ENCODE measurements around the gene TARP.

The TARP gene

GRCh38 chr7:38294926-38295325, 21.5 kb upstream of the TARP start:
- DNase-seq (ENCODE audit: low read depth, low spot score): no peak
- in situ Hi-C loops (cut with HindIII; ENCODE audit: low sequenced_read_pairs): no loop called here
- no peak overlapping the region for H3K4me3 ChIP-seq (ENCODE audit: low read depth, low read length)
- no peak for TF ChIP-seq CTCF (IDR thresholded peaks at IDR 0.05; ENCODE audit: low read depth, low read length)

- no peak overlapping the region for H3K4me3 ChIP-seq (ENCODE audit: low read depth, low read length)
- no peak for DNase-seq (ENCODE audit: low read depth, low spot score)
- in situ Hi-C loops (cut with HindIII; ENCODE audit: low sequenced_read_pairs): no loop called here
- TF ChIP-seq CTCF (IDR thresholded peaks at IDR 0.05; ENCODE audit: low read depth, low read length): no peak
Measured at GRCh38 chr7:38292442-38292841, 19.0 kb upstream of the TARP start.

- no peak for TF ChIP-seq CTCF (IDR thresholded peaks at IDR 0.05; ENCODE audit: low read depth, low read length)
- no peak overlapping the region for H3K4me3 ChIP-seq (ENCODE audit: low read depth, low read length)
- DNase-seq (ENCODE audit: low read depth, low spot score): no peak
- in situ Hi-C loops (cut with HindIII; ENCODE audit: low sequenced_read_pairs): no loop called here
Measured at GRCh38 chr7:38291650-38292049, 18.2 kb upstream of the TARP start.

GRCh38 chr7:38291117-38291647, 17.7 kb upstream of the TARP start:
- H3K4me3 ChIP-seq (ENCODE audit: low read depth, low read length): no peak overlapping the region
- peak; percentile 11 for TF ChIP-seq CTCF (IDR thresholded peaks at IDR 0.05; ENCODE audit: low read depth, low read length)
- no peak for DNase-seq (ENCODE audit: low read depth, low spot score)
- in situ Hi-C loops (cut with HindIII; ENCODE audit: low sequenced_read_pairs): no loop called here

- no peak for DNase-seq (ENCODE audit: low read depth, low spot score)
- no peak overlapping the region for H3K4me3 ChIP-seq (ENCODE audit: low read depth, low read length)
- in situ Hi-C loops (cut with HindIII; ENCODE audit: low sequenced_read_pairs): no loop called here
- no peak for TF ChIP-seq CTCF (IDR thresholded peaks at IDR 0.05; ENCODE audit: low read depth, low read length)
Measured at GRCh38 chr7:38284553-38284952, 11.1 kb upstream of the TARP start.

- no peak for DNase-seq (ENCODE audit: low read depth, low spot score)
- no peak overlapping the region for H3K4me3 ChIP-seq (ENCODE audit: low read depth, low read length)
- no peak for TF ChIP-seq CTCF (IDR thresholded peaks at IDR 0.05; ENCODE audit: low read depth, low read length)
- in situ Hi-C loops (cut with HindIII; ENCODE audit: low sequenced_read_pairs): no loop called here
Measured at GRCh38 chr7:38283809-38284208, 10.4 kb upstream of the TARP start.

- DNase-seq (ENCODE audit: low read depth, low spot score): no peak
- no peak for TF ChIP-seq CTCF (IDR thresholded peaks at IDR 0.05; ENCODE audit: low read depth, low read length)
- no peak overlapping the region for H3K4me3 ChIP-seq (ENCODE audit: low read depth, low read length)
- in situ Hi-C loops (cut with HindIII; ENCODE audit: low sequenced_read_pairs): no loop called here
Measured at GRCh38 chr7:38283107-38283506, 9.7 kb upstream of the TARP start.
